RWPE1 (cell line): ENCODE data around the gene PITPNB.

Experiments used
- CTCF ChIA-PET: fragments of 350-600 bp; sonication (Branson Sonifier 250); formaldehyde crosslinking; extraction: SDS; loops from one replicate; lab custom pipeline; 2021; lab: Yijun Ruan, JAX
- POLR2A ChIA-PET: fragments of 400-600 bp; formaldehyde crosslinking; extraction: SDS; loops from one replicate; lab custom pipeline; 2020; ENCODE audit warnings: antibody characterized with exemption; ENCODE audit not compliant: low non-redundant PET; lab: Yijun Ruan, JAX
- DNase-seq: peaks from one replicate; pipeline ENCODE4 v3.0.0; 2012; ENCODE audit warnings: low spot score
- H3K27ac ChIP-seq: fragments of 450-650 bp; 2 replicates; pipeline ENCODE4 v1.5.1; 2017
- TF ChIP-seq, protein P1 (sequence below): fragments of 450-650 bp; conservative IDR thresholded peaks from 2 replicates; pipeline ENCODE4 v1.5.1; 2017; ENCODE audit warnings: low read depth, mild to moderate bottlenecking

The PITPNB gene

DNA sequence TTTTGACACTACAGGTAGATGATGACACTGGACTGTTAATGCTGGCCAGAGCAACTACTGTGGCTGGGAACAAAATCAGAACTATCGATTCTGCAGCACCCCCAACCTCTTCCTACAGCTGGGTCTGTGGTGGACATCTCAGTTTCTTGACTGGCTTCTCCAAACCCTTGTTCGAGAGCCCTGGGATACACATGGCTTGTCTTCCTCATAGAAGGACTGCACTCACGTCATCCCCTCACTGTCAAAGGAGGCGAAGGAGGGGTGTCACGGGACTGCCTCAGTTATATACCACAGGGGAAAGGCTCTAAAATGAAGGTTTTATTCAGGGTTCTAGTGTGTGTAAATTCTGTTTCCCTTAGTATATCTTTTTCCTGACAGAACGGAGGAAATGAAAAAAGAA is 44.9 kb downstream of the PITPNB start:
- no peak overlapping the region for H3K27ac ChIP-seq
- ChIA-PET POLR2A (no interaction called here), CTCF (no interaction called here)
- TF ChIP-seq, protein P1, sequence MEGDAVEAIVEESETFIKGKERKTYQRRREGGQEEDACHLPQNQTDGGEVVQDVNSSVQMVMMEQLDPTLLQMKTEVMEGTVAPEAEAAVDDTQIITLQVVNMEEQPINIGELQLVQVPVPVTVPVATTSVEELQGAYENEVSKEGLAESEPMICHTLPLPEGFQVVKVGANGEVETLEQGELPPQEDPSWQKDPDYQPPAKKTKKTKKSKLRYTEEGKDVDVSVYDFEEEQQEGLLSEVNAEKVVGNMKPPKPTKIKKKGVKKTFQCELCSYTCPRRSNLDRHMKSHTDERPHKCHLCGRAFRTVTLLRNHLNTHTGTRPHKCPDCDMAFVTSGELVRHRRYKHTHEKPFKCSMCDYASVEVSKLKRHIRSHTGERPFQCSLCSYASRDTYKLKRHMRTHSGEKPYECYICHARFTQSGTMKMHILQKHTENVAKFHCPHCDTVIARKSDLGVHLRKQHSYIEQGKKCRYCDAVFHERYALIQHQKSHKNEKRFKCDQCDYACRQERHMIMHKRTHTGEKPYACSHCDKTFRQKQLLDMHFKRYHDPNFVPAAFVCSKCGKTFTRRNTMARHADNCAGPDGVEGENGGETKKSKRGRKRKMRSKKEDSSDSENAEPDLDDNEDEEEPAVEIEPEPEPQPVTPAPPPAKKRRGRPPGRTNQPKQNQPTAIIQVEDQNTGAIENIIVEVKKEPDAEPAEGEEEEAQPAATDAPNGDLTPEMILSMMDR = no peak
- no peak for DNase-seq

DNA sequence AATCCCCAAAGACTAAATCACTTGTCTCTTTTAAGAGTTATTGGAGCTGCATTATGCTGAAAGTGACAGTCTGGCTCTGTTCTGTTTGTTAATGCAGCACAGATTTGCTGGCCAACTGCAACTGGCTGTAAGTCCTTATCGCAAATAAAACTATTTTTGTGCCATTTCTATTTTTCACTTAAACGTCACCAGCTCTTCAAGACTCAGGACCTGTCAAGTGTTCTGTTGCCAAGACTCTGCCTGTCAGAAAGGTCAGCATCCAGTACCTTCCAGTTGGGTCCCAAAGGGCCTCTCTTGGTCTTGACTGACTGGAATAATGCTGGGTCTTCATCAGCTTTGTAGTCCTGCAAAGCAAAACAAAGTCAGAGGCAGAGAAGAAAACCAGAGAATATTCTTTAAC is 45.6 kb downstream of the PITPNB start:
- POLR2A ChIA-PET = no interaction called here
- no peak overlapping the region for H3K27ac ChIP-seq
- DNase-seq = no peak
- TF ChIP-seq, protein P1 = no peak
- CTCF ChIA-PET = no interaction called here

DNA sequence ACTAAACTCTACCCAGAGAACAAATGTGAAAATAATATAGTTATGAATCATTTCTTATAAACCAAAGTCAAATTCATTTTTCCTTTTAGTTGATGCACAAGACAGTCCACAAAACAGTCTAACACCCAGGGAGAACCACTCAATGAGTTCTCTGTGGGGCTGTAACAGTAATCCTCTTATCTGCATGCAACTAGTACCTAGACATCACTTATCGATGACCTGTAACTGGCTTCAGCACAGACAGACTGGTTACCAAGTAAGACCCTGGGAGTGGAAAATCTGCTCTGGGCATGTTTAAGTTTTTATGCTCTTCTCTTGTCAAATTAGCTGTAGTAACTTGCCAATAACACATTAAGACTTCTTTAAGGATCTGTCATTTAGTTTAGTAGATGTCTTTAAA is 46.6 kb downstream of the PITPNB start:
- H3K27ac ChIP-seq = no peak overlapping the region
- TF ChIP-seq, protein P1 = no peak
- no peak for DNase-seq
- POLR2A ChIA-PET = no interaction called here
- CTCF ChIA-PET = no interaction called here

DNA sequence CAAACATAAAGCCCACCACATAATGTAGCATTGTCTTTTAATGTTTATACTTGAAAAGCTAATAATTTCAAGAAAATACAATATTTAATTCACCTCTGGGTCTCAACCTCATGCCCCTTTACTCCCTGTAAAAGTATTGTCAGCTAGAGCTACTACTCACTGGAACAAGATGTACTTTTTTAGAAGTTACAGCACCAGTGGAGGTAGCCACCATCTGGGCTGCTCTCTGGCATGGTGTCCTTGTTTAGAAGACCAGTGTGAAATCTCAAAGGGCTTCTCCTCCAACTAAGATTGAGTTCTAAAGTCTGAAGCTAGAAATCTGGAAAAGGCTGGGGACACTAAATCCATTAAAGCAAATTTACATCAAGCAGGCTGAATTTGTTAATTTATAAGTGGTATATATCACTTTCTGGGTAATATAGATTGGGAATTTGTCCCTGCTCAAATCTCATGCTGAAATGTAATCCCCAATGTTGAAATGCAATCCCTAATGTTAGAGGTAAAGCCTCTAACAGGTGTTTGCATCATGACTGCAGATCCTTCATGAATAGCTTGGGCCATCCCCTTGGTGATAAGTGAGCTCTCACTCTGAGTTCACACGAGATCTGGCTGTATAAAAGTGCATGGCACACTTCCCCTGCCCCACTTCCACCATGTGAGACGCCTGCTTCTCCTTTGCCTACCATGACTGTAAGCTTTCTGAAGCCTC is 47.6 kb downstream of the PITPNB start:
- TF ChIP-seq, protein P1 = no peak
- no peak overlapping the region for H3K27ac ChIP-seq
- DNase-seq = no peak
- CTCF ChIA-PET = no interaction called here
- POLR2A ChIA-PET = no interaction called here

DNA sequence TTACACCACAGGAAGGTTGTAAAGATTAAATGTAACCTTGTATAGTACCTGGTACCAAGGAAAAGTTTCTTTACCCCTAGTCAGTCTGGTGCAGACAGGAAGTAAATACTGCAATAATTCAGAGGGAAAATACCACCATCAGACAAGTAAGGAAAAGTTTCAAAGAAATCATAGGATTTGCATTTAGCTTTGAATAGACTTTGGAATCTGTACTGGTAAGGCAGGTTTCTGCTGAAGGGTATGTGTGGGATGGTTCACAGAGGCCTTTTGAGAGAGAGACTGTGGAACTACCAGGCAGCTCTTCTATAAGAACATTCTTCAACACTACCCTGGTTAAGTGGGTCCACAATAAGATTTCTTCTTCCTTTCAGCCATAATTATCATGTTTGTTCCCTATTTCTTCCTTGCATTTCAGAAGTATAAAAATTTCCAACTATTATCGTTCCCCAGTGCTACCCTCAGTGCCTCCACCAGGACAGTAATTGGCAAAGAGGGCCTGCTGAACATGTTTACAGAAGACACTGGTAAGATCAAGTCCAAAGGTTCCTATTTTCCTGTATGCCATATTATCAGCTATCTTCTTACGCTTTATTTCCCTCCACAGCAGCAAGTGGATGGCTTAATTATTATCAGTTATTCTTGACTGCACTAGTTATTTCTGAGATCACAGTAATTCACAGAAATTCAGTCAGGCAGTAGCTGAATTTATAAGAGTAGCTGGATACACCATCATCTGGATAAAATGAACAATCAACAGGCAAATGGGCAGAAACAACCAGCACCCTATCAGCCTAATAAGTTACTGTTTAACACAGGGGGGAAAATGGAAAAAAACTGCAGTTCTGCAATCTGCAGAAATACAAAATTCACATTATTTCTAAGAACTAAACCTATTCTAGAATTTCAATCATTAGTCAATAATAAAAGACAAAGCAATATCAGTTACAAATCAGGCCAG is 48.5 kb downstream of the PITPNB start:
- CTCF ChIA-PET = interaction anchor here (0.5 to 0.6 kb wide), 2 partner anchors 14 to 505 kb away, joined by 3 to 4 read pairs; no protein-coding TSS in a partner anchor
- no peak overlapping the region for H3K27ac ChIP-seq
- TF ChIP-seq, protein P1 = no peak
- POLR2A ChIA-PET = no interaction called here
- DNase-seq = no peak

DNA sequence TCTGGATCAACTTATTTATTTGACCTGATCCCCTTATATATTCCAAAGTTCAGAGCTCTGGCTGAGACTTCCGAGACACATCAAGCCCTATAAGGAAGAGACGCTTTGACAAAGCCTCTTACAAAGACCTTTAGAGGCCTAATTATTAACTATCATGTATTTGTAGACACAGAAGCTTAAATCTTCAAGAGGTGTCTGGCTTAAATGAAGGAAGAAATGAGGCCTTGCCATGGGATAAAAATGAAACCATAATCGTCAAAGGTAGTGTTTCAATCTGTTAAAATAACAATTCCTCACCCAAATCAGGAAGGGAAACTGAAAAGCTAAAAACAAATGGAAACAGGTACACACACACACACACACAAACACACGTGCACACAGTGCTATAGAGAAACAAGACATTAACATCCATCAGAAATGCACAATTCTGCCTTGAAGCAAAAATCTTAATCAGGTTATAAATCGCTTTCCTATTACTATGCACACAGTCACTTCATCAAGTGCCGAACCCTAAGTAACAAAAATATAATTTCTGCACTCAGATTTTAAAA is 50.2 kb downstream of the PITPNB start:
- no peak overlapping the region for H3K27ac ChIP-seq
- ChIA-PET POLR2A (no interaction called here), CTCF (interaction anchor here (0.7 kb wide), 1 partner anchor 124 kb away, joined by 3 read pairs; no protein-coding TSS in a partner anchor)
- DNase-seq = no peak
- TF ChIP-seq, protein P1 = no peak
